Right lobe of liver (tissue), 4 donors: ENCODE results near the gene CLEC18C.

ENCODE experiments used
- POLR2A ChIP-seq: fragments of 450-650 bp; IDR thresholded peaks from one replicate; pipeline ENCODE4 v1.6.1; 2017; ENCODE audit warnings: antibody characterized with exemption, mild to moderate bottlenecking
- TF ChIP-seq, protein P1 (sequence below), 4 donors: fragments of 200-600 bp in 3 of 4; fragments of 450-650 bp in 1 of 4; IDR thresholded peaks; one replicate each; pipeline versions ENCODE4 v1.5.1 to v1.8.0; 2016 to 2022; ENCODE audit warnings: antibody characterized with exemption in 4 of 4, mild to moderate bottlenecking in 2 of 4
- donor health status: DM: no; HTN: no; CAD: no.
- donor health status: DM: no; HTN: no; CAD: no.
- donor health status: DM: no; HTN: yes; CAD: no.

DNA sequence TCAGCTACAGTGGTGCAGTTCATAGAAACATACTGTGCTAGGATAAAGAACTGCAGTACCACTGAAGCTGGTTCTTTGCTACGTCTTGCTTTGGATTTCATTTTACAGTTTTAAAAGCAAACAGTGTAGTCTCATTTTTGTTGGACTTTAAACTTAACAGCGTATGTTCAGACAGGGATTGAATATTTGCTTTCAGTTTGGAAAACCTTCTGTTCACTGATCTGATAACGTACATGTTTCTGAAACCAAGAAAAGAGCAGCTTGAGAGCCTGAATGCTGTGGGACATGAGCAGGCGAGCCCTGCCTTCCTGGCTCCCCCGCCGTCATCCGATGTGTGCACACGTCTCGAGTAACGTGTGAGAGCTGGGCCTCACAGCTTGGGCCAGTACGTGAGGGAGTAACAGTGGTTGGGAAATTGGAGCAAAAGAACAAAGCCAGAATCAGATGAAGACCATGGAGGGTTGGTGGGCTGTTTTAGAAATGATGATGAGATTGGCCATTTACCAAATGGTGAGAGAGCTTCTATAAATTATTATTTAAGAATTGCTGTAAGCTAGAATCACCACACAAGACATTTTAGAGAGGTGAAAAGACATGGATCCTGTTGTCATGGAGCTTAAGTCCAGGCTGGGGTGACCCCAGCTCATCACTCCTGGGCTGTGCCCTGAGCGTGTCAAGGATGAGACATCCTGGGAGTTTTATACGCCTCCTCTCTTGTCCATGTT is 20.8 kb upstream of the CLEC18C start:
- TF ChIP-seq POLR2A, result no peak
- TF ChIP-seq, protein P1, sequence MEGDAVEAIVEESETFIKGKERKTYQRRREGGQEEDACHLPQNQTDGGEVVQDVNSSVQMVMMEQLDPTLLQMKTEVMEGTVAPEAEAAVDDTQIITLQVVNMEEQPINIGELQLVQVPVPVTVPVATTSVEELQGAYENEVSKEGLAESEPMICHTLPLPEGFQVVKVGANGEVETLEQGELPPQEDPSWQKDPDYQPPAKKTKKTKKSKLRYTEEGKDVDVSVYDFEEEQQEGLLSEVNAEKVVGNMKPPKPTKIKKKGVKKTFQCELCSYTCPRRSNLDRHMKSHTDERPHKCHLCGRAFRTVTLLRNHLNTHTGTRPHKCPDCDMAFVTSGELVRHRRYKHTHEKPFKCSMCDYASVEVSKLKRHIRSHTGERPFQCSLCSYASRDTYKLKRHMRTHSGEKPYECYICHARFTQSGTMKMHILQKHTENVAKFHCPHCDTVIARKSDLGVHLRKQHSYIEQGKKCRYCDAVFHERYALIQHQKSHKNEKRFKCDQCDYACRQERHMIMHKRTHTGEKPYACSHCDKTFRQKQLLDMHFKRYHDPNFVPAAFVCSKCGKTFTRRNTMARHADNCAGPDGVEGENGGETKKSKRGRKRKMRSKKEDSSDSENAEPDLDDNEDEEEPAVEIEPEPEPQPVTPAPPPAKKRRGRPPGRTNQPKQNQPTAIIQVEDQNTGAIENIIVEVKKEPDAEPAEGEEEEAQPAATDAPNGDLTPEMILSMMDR (IDR thresholded peaks at IDR 0.05), result no peak
